MM.1S (cell line): ENCODE results near the gene SAMD13.

ENCODE experiments used
- EZH2 ChIP-seq: fragments of 300-600 bp; sonication (generic); optimal IDR thresholded peaks from 2 replicates; pipeline ENCODE3; 2017; ENCODE audit warnings: low read depth, mild to moderate bottlenecking, antibody characterized with exemption, low read length, mixed read lengths
- EZH2phosphoT487 ChIP-seq: fragments of 300-600 bp; sonication (generic); IDR thresholded peaks from 2 replicates; pipeline ENCODE4 v1.6.1; 2018; ENCODE audit warnings: antibody characterized with exemption, low read length

GRCh38 chr1:84319662-84320061 lies 18.2 kb downstream of the SAMD13 start:
- no peak for TF ChIP-seq EZH2phosphoT487
- TF ChIP-seq EZH2, result no peak
